Activated CD4-positive, alpha-beta T cell treated with anti-CD3 and anti-CD28 coated beads, Interleukin-2, amount 10 ng/mL, durations not matched to agents 24 days and 14 days (primary cell): ENCODE data around the gene EPHX1. TPM values are rescaled to one million over a fixed set of nuclear protein-coding genes. Genes with fewer than 3 reads are reported as not detected.
"Not testable (repeated sequence)": the region's sequence is repeated elsewhere in the genome, so short reads cannot be mapped to it uniquely, and the experiment has no call there.

Experiments used
- DNase-seq: peaks from one replicate; pipeline ENCODE4 v3.0.0; 2022
- H3K27ac Mint-ChIP-seq: one replicate; pipeline ENCODE4 v1.8.0; 2022; ENCODE audit warnings: mild to moderate bottlenecking, mixed read lengths
- H3K27me3 Mint-ChIP-seq: one replicate; pipeline ENCODE4 v1.8.0; 2022; ENCODE audit warnings: mixed read lengths
- H3K36me3 Mint-ChIP-seq: one replicate; pipeline ENCODE4 v1.8.0; 2022; ENCODE audit warnings: low read depth, mild to moderate bottlenecking, mixed read lengths
- H3K4me1 Mint-ChIP-seq: one replicate; pipeline ENCODE4 v1.8.0; 2021; ENCODE audit warnings: mixed read lengths
- H3K4me3 Mint-ChIP-seq: one replicate; pipeline ENCODE4 v1.8.0; 2022; ENCODE audit warnings: mild to moderate bottlenecking, moderate library complexity, mixed read lengths
- H3K9me3 Mint-ChIP-seq: one replicate; pipeline ENCODE4 v1.8.0; 2021; ENCODE audit warnings: mixed read lengths
- intact Hi-C: fragments of 100-400 bp; cut with micrococcal nuclease; formaldehyde crosslinking; loops from one replicate; pipeline ENCODE4 v1.15.1; 2023
- total RNA-seq: library from RNA; stranded (reverse); gene quantifications from 2 replicates; pipeline ENCODE4 v1.2.3, GENCODE V29; 2022

Gene EPHX1
- 1.6 and 1.8 TPM in 2 replicates for total RNA-seq

DNA sequence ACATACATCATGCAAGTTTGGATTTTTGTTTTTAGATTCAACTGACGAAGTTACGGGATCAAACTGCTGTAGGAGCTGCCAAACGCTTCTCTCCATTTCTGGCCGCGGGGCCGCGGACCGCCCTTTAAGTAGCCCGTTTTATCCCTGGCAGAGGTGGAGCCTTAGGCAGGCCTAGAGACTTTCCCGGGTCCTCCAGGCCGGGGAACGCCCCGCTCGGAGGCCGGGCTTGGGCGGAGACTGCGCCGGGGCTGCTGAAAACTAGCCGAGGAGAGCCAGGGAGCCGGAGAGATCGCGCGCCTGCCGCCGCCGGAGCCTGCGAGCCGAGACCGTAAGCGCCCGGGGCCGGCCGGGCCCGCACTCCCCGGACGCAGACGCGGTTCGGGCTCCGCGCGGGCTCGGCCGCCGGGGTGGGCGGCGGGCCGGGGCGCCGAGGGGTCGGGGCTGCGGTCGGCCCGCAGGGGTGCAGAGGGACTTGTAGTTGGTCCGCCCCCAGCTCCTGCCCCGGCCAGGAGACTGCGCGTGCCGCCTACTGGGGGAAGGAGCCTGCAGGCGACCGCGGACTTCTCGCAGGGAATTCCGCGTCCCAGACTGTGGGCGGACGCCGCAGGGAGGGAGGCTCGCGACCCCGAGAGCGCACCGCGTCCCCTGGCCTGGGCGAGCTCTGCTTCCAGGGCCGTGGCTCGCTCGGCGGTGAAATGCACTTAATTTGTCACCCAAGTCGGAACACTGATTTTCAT is at the start of gene EPHX1:
Gene EPHX1, plus strand, starts transcription at position 283 of the 737 bp plus-strand sequence. CDS start 18,606 bp downstream, outside the sequence.
- Mint-ChIP-seq H3K36me3 (no peaks in the 10 kb centered on the region), H3K27me3 (peaks cover 22% of the 10 kb centered on the region), H3K27ac (peak within 1 kb of the TSS; percentile 67), H3K4me1 (peaks cover 8% of the 10 kb centered on the region), H3K9me3 (no peaks in the 10 kb centered on the region), H3K4me3 (peak within 1 kb of the TSS; percentile 90)
- intact Hi-C loops = loop anchor here (2.0 to 5.0 kb wide), 3 partner anchors 33 to 72 kb away; partner anchors contain the start of genes SRP9 and TMEM63A
- peak; percentile 94 for DNase-seq

- no peaks in the 10 kb centered on the region for H3K36me3 Mint-ChIP-seq
- H3K4me3 Mint-ChIP-seq = no peak overlapping the region
- no peak for DNase-seq
- no peak overlapping the region for H3K27ac Mint-ChIP-seq
- intact Hi-C loops = no loop called here
- H3K9me3 Mint-ChIP-seq = no peaks in the 10 kb centered on the region
- peaks cover 7% of the 10 kb centered on the region for H3K27me3 Mint-ChIP-seq
- H3K4me1 Mint-ChIP-seq = no peaks in the 10 kb centered on the region
Observed at GRCh38 chr1:225760531-225760930, 49.4 kb upstream of the EPHX1 start.

- H3K36me3 Mint-ChIP-seq, H3K4me1 Mint-ChIP-seq, intact Hi-C loops, H3K9me3 Mint-ChIP-seq, H3K27ac Mint-ChIP-seq, H3K27me3 Mint-ChIP-seq, H3K4me3 Mint-ChIP-seq, DNase-seq: not testable (repeated sequence)
Observed at GRCh38 chr1:225761395-225761794, 48.5 kb upstream of the EPHX1 start.

DNA sequence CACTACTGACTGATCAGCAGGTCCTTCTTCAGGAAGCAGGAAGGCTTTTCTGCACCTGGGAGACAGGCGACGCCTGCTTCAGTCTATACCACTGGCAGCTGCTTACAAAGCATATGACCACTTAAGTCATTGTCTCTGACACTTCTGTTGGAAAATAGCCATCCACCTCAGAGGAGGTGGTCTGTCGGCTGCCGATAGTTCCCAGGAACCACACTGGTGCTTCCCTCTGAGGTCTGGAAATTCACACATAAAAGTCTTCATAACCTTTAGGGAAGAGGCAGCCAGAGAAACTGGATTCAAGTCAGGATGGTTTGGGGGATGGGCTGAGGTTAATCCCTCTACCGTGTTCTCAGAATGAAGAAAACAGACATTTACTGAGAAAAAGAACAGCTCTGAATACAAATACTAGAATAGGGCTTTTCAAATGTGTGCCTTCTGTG is 47.9 kb upstream of the EPHX1 start:
- Mint-ChIP-seq H3K9me3 (no peaks in the 10 kb centered on the region), H3K27ac (no peak overlapping the region), H3K36me3 (no peaks in the 10 kb centered on the region), H3K4me1 (no peaks in the 10 kb centered on the region), H3K4me3 (no peak overlapping the region), H3K27me3 (peaks cover 7% of the 10 kb centered on the region)
- no peak for DNase-seq
- intact Hi-C loops = no loop called here

GRCh38 chr1:225762444-225762843 is 47.5 kb upstream of the EPHX1 start:
- no peak for DNase-seq
- no peaks in the 10 kb centered on the region for H3K9me3 Mint-ChIP-seq
- intact Hi-C loops = no loop called here
- no peaks in the 10 kb centered on the region for H3K4me1 Mint-ChIP-seq
- no peaks in the 10 kb centered on the region for H3K36me3 Mint-ChIP-seq
- peaks cover 7% of the 10 kb centered on the region for H3K27me3 Mint-ChIP-seq
- no peak overlapping the region for H3K27ac Mint-ChIP-seq
- no peak overlapping the region for H3K4me3 Mint-ChIP-seq

DNA sequence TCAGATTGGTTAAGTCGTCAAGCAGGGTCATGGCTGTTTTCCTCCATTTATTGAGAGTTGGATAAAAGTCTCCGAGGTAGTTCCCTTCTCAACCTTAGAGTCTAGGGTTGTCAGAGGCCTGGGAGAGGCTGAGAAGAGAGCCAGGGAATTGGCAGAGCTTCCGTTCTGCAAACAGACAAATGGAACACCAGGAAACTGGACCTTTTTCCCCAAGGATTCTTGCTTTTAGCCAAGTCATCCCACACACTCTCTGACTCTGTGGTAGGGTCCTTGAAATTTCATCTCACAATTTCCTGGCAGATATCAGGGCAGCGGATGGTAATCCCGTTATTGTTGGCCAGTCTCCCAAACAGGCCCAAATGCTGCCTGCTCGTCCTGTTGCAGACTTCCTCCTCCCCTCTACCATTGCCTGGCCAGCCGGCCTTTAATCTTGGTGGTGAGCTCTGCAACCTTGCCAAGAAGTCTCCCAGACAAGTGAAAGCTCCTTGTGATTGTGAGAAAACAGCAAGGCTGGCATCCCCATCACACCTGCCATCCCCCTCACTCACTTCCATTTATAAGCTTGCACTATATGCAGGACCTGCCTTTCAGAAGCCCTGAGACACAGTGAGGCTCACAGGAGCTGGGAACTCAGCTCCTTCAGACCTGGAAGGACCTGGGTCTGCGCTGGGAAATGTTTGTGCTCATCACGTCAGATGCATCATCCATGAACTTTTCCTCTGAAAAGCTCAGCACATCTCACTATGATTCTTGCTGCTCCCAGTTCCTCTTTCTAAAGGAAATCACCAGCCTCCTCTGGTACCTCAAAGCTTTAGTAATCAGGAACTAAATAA is 46.0 kb upstream of the EPHX1 start:
- no peak for DNase-seq
- peaks cover 5% of the 10 kb centered on the region for H3K27me3 Mint-ChIP-seq
- no peaks in the 10 kb centered on the region for H3K36me3 Mint-ChIP-seq
- H3K4me3 Mint-ChIP-seq = no peak overlapping the region
- no peak overlapping the region for H3K27ac Mint-ChIP-seq
- H3K4me1 Mint-ChIP-seq = no peaks in the 10 kb centered on the region
- intact Hi-C loops = no loop called here
- H3K9me3 Mint-ChIP-seq = no peaks in the 10 kb centered on the region

- Mint-ChIP-seq H3K36me3 (no peaks in the 10 kb centered on the region), H3K9me3 (no peaks in the 10 kb centered on the region), H3K4me3 (no peak overlapping the region), H3K27me3 (peaks cover 3% of the 10 kb centered on the region), H3K4me1 (no peaks in the 10 kb centered on the region), H3K27ac (no peak overlapping the region)
- DNase-seq = no peak
- intact Hi-C loops = no loop called here
Observed at GRCh38 chr1:225765982-225766674, 43.8 kb upstream of the EPHX1 start.

DNA sequence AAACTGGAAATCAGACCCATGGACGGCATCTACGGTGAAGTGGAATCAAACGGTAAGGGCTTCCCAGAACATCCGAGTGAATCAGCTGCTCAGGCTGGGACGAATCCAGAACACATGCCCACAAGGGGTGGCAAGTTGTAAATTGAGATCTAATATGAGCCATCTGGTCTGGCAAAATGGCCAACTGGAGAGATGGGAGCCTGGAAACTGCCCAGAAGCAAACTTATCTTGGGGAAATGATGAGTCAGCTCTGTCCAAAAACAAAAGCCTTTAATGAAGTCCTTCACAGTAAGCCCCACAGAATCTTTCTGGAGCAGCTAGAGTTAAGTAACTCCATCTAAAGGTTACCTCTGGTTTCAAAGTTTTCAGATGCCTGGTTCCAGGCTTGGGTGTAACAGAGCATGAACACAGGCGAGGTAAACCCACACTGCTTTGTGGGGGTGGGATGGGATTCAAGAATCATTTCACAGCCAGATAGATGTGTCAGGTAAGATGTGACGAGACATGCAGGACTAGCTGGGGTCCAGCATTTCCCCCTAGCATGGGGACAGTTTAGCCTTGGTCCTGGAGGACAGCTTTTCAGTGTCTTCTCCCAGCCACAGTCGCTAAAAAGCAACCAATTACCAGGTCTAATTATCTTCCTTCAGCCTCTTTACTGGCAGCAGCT is 42.8 kb upstream of the EPHX1 start:
- H3K9me3 Mint-ChIP-seq = no peaks in the 10 kb centered on the region
- peaks cover 3% of the 10 kb centered on the region for H3K27me3 Mint-ChIP-seq
- no peak for DNase-seq
- intact Hi-C loops = no loop called here
- H3K4me3 Mint-ChIP-seq = no peak overlapping the region
- H3K4me1 Mint-ChIP-seq = no peaks in the 10 kb centered on the region
- H3K27ac Mint-ChIP-seq = no peak overlapping the region
- H3K36me3 Mint-ChIP-seq = no peaks in the 10 kb centered on the region

DNA sequence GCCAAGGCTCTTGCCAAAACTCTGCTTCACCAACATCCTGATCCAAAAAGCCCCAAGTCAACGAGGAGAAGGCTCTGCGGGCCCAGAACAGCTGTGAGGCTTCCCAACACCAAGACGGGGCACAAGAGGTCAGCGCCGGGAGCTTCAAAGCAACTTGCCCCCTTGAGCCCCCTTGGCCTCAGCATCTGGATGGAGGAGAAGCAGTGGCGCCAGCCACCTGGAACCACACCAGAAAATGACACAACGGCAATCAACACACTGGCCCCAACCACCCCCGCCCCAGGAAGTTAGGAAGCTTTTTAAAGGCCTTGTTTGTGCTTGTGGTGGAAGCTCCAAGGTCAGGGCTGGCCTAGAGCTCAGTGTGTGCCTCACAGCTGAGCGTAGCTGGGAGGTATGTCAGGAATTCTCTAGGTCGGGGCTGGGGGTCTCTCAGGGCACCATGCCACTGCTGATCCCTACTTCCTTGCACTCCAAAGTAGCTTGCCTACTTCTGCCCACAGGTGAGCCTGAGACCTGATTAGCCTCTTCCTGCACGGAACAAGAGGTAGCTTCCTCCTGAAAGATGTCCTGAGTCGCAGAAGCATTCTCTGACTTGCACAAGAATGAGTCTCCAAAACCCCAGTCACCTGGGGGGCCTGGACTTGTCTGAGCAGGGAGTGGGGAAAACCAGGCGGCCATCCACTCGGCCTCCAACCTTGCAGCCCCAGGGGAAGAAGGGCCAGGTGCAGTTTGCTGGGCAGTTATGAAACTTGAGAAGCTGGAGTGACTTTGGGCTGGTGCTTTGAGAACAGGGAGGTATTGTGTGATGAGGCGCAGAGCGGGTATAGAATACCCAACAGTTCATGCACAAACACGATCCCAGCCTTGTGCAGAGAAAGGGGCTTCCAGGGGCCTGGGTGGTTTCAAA is 42.0 kb upstream of the EPHX1 start:
- H3K27ac Mint-ChIP-seq = no peak overlapping the region
- H3K36me3 Mint-ChIP-seq = no peaks in the 10 kb centered on the region
- H3K27me3 Mint-ChIP-seq = no peaks in the 10 kb centered on the region
- no peaks in the 10 kb centered on the region for H3K4me1 Mint-ChIP-seq
- intact Hi-C loops = no loop called here
- DNase-seq = no peak
- no peak overlapping the region for H3K4me3 Mint-ChIP-seq
- H3K9me3 Mint-ChIP-seq = no peaks in the 10 kb centered on the region

- intact Hi-C loops = no loop called here
- Mint-ChIP-seq H3K9me3 (no peaks in the 10 kb centered on the region), H3K4me1 (no peaks in the 10 kb centered on the region), H3K36me3 (no peaks in the 10 kb centered on the region), H3K4me3 (no peak overlapping the region), H3K27me3 (no peaks in the 10 kb centered on the region), H3K27ac (no peak overlapping the region)
- DNase-seq = no peak
Observed at GRCh38 chr1:225768662-225769426, 41.1 kb upstream of the EPHX1 start.

- Mint-ChIP-seq H3K27ac (no peak overlapping the region), H3K4me3 (no peak overlapping the region), H3K9me3 (no peaks in the 10 kb centered on the region), H3K36me3 (no peaks in the 10 kb centered on the region), H3K27me3 (no peaks in the 10 kb centered on the region), H3K4me1 (no peaks in the 10 kb centered on the region)
- intact Hi-C loops = no loop called here
- no peak for DNase-seq
Observed at GRCh38 chr1:225769687-225770086, 40.2 kb upstream of the EPHX1 start.

GRCh38 chr1:225770561-225771248 is 39.2 kb upstream of the EPHX1 start:
- no peaks in the 10 kb centered on the region for H3K27me3 Mint-ChIP-seq
- intact Hi-C loops = no loop called here
- H3K27ac Mint-ChIP-seq = no peak overlapping the region
- no peak overlapping the region for H3K4me3 Mint-ChIP-seq
- no peak for DNase-seq
- H3K36me3 Mint-ChIP-seq = no peaks in the 10 kb centered on the region
- H3K9me3 Mint-ChIP-seq = no peaks in the 10 kb centered on the region
- peaks cover 2% of the 10 kb centered on the region for H3K4me1 Mint-ChIP-seq
